Fibroblast of skin of scalp (primary cell): ENCODE data around the gene ZNF454.

Experiments
- DNase-seq: peaks from one replicate; pipeline ENCODE4 v3.0.0-alpha.2; 2013

ZNF454 gene

GRCh38 chr5:178993236-178993765, 52.3 kb downstream of the ZNF454 start:
- no peak for DNase-seq

- DNase-seq = no peak
These were observed 53.1 kb downstream of the ZNF454 start for GRCh38 chr5:178993955-178994579.

GRCh38 chr5:178994580-178995340, 53.8 kb downstream of the ZNF454 start, which contains the start of gene GRM6:
Gene GRM6, minus strand, starts transcription at chr5:178995320. Its CDS starts 376 bp downstream, at chr5:178994944.
- no peak for DNase-seq

- no peak for DNase-seq
These were observed 54.3 kb downstream of the ZNF454 start for GRCh38 chr5:178995341-178995690.

- no peak for DNase-seq
These were observed 55.2 kb downstream of the ZNF454 start for GRCh38 chr5:178996156-178996555.

- no peak for DNase-seq
These were observed 56.2 kb downstream of the ZNF454 start for GRCh38 chr5:178997191-178997590.

GRCh38 chr5:178998441-178998840, 57.4 kb downstream of the ZNF454 start:
- no peak for DNase-seq

GRCh38 chr5:179006564-179006963, 65.6 kb downstream of the ZNF454 start:
- no peak for DNase-seq

GRCh38 chr5:179008667-179009066, 67.7 kb downstream of the ZNF454 start:
- no peak for DNase-seq
